ENCODE measurements around the gene IL11.

IL11 gene

DNA sequence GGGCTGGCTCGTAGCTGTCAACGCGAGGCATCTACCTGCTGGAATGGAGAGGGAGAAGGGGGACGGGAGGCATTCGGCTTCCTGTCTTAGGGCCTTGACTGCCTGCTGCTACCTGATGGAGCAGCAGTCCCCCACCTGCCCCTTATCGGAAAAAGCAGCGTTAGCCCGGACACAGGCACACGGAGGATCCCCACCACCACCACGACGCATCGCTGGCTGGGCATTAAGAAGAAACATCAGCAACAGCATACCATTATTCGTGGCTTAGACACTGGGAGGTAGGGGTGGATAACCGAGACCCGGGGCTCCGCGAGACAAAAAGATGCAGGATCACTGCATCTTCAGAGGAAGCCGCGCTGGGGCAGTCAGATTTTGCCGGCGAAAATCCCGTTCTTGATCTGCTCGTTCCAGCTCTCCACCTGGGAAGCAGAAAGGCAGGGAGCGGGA is 16.9 kb downstream of the IL11 start:
- TF ChIP-seq TAF1 (IDR thresholded peaks at IDR 0.05; ENCODE audit: low read depth) (no peak), YY1 (IDR thresholded peaks at IDR 0.05; ENCODE audit: low read depth) (no peak), EGR1 (IDR thresholded peaks at IDR 0.05) (no peak), RAD21 (IDR thresholded peaks at IDR 0.05; ENCODE audit: low read depth) (no peak), NFIC (IDR thresholded peaks at IDR 0.05) (no peak), EP300 (IDR thresholded peaks at IDR 0.05; ENCODE audit: borderline replicate concordance) (no peak), FOXM1 (IDR thresholded peaks at IDR 0.05; ENCODE audit: borderline replicate concordance, low read depth) (no peak)
- TF ChIP-seq, protein P1, sequence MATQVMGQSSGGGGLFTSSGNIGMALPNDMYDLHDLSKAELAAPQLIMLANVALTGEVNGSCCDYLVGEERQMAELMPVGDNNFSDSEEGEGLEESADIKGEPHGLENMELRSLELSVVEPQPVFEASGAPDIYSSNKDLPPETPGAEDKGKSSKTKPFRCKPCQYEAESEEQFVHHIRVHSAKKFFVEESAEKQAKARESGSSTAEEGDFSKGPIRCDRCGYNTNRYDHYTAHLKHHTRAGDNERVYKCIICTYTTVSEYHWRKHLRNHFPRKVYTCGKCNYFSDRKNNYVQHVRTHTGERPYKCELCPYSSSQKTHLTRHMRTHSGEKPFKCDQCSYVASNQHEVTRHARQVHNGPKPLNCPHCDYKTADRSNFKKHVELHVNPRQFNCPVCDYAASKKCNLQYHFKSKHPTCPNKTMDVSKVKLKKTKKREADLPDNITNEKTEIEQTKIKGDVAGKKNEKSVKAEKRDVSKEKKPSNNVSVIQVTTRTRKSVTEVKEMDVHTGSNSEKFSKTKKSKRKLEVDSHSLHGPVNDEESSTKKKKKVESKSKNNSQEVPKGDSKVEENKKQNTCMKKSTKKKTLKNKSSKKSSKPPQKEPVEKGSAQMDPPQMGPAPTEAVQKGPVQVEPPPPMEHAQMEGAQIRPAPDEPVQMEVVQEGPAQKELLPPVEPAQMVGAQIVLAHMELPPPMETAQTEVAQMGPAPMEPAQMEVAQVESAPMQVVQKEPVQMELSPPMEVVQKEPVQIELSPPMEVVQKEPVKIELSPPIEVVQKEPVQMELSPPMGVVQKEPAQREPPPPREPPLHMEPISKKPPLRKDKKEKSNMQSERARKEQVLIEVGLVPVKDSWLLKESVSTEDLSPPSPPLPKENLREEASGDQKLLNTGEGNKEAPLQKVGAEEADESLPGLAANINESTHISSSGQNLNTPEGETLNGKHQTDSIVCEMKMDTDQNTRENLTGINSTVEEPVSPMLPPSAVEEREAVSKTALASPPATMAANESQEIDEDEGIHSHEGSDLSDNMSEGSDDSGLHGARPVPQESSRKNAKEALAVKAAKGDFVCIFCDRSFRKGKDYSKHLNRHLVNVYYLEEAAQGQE (IDR thresholded peaks at IDR 0.05; ENCODE audit: low read depth): no peak

GRCh38 chr19:55352549-55353145 is 17.6 kb downstream of the IL11 start:
- TF ChIP-seq TCF12 (IDR thresholded peaks at IDR 0.05; ENCODE audit: low read depth) (no peak), ZBTB7A (IDR thresholded peaks at IDR 0.05; ENCODE audit: low read depth) (no peak), TEAD4 (IDR thresholded peaks at IDR 0.05) (no peak), YY1 (IDR thresholded peaks at IDR 0.05; ENCODE audit: low read depth) (no peak), FOXM1 (IDR thresholded peaks at IDR 0.05; ENCODE audit: borderline replicate concordance, low read depth) (no peak), TAF1 (IDR thresholded peaks at IDR 0.05; ENCODE audit: low read depth) (no peak), CEBPB (IDR thresholded peaks at IDR 0.05) (no peak), EGR1 (IDR thresholded peaks at IDR 0.05) (no peak), EP300 (IDR thresholded peaks at IDR 0.05; ENCODE audit: borderline replicate concordance) (no peak), NFIC (IDR thresholded peaks at IDR 0.05) (no peak), RAD21 (IDR thresholded peaks at IDR 0.05; ENCODE audit: low read depth) (no peak), CREB1 (IDR thresholded peaks at IDR 0.05; ENCODE audit: low read depth) (no peak)
- TF ChIP-seq, protein P1 (IDR thresholded peaks at IDR 0.05; ENCODE audit: low read depth): no peak
- TF ChIP-seq, protein P2, sequence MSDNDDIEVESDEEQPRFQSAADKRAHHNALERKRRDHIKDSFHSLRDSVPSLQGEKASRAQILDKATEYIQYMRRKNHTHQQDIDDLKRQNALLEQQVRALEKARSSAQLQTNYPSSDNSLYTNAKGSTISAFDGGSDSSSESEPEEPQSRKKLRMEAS (IDR thresholded peaks at IDR 0.05): no peak
- TF ChIP-seq, protein P3, sequence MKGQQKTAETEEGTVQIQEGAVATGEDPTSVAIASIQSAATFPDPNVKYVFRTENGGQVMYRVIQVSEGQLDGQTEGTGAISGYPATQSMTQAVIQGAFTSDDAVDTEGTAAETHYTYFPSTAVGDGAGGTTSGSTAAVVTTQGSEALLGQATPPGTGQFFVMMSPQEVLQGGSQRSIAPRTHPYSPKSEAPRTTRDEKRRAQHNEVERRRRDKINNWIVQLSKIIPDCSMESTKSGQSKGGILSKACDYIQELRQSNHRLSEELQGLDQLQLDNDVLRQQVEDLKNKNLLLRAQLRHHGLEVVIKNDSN (IDR thresholded peaks at IDR 0.05): no peak

- TF ChIP-seq, protein P1 (IDR thresholded peaks at IDR 0.05; ENCODE audit: low read depth): no peak
- TF ChIP-seq, protein P3 (IDR thresholded peaks at IDR 0.05): no peak
- no peak for TF ChIP-seq FOXM1 (IDR thresholded peaks at IDR 0.05; ENCODE audit: borderline replicate concordance, low read depth)
- no peak for TF ChIP-seq EGR1 (IDR thresholded peaks at IDR 0.05)
- no peak for TF ChIP-seq CEBPB (IDR thresholded peaks at IDR 0.05)
- TF ChIP-seq ZBTB7A (IDR thresholded peaks at IDR 0.05; ENCODE audit: low read depth): no peak
- TF ChIP-seq YY1 (IDR thresholded peaks at IDR 0.05; ENCODE audit: low read depth): no peak
- TF ChIP-seq TEAD4 (IDR thresholded peaks at IDR 0.05): no peak
- no peak for TF ChIP-seq CREB1 (IDR thresholded peaks at IDR 0.05; ENCODE audit: low read depth)
- no peak for TF ChIP-seq RAD21 (IDR thresholded peaks at IDR 0.05; ENCODE audit: low read depth)
- TF ChIP-seq, protein P2 (IDR thresholded peaks at IDR 0.05): no peak
- TF ChIP-seq EP300 (IDR thresholded peaks at IDR 0.05; ENCODE audit: borderline replicate concordance): no peak
- TF ChIP-seq TAF1 (IDR thresholded peaks at IDR 0.05; ENCODE audit: low read depth): no peak
- no peak for TF ChIP-seq TCF12 (IDR thresholded peaks at IDR 0.05; ENCODE audit: low read depth)
- TF ChIP-seq NFIC (IDR thresholded peaks at IDR 0.05): no peak
Measured at GRCh38 chr19:55352040-55352439, 18.2 kb downstream of the IL11 start.

GRCh38 chr19:55350620-55351315 is 19.5 kb downstream of the IL11 start:
- TF ChIP-seq TCF12 (IDR thresholded peaks at IDR 0.05; ENCODE audit: low read depth): no peak
- TF ChIP-seq, protein P1 (IDR thresholded peaks at IDR 0.05; ENCODE audit: low read depth): no peak
- TF ChIP-seq, protein P2 (IDR thresholded peaks at IDR 0.05): no peak
- no peak for TF ChIP-seq RAD21 (IDR thresholded peaks at IDR 0.05; ENCODE audit: low read depth)
- no peak for TF ChIP-seq NFIC (IDR thresholded peaks at IDR 0.05)
- TF ChIP-seq, protein P3 (IDR thresholded peaks at IDR 0.05): no peak
- TF ChIP-seq ZBTB7A (IDR thresholded peaks at IDR 0.05; ENCODE audit: low read depth): no peak
- no peak for TF ChIP-seq TEAD4 (IDR thresholded peaks at IDR 0.05)
- TF ChIP-seq YY1 (IDR thresholded peaks at IDR 0.05; ENCODE audit: low read depth): no peak
- no peak for TF ChIP-seq EP300 (IDR thresholded peaks at IDR 0.05; ENCODE audit: borderline replicate concordance)
- TF ChIP-seq CREB1 (IDR thresholded peaks at IDR 0.05; ENCODE audit: low read depth): no peak
- no peak for TF ChIP-seq EGR1 (IDR thresholded peaks at IDR 0.05)
- TF ChIP-seq FOXM1 (IDR thresholded peaks at IDR 0.05; ENCODE audit: borderline replicate concordance, low read depth): no peak
- TF ChIP-seq TAF1 (IDR thresholded peaks at IDR 0.05; ENCODE audit: low read depth): no peak

Measured in Ishikawa (cell line).